ENCODE data around the gene RNASEH1. TPM values are rescaled to one million over a fixed set of nuclear protein-coding genes. Genes with fewer than 3 reads are reported as not detected.

Gene RNASEH1
- total and polyA plus RNA-seq, 2 of the 13 experiments (the other 11 are each of a cell fraction or from before 2014, with no cell fraction given): 14.5 to 57.4 TPM

DNA sequence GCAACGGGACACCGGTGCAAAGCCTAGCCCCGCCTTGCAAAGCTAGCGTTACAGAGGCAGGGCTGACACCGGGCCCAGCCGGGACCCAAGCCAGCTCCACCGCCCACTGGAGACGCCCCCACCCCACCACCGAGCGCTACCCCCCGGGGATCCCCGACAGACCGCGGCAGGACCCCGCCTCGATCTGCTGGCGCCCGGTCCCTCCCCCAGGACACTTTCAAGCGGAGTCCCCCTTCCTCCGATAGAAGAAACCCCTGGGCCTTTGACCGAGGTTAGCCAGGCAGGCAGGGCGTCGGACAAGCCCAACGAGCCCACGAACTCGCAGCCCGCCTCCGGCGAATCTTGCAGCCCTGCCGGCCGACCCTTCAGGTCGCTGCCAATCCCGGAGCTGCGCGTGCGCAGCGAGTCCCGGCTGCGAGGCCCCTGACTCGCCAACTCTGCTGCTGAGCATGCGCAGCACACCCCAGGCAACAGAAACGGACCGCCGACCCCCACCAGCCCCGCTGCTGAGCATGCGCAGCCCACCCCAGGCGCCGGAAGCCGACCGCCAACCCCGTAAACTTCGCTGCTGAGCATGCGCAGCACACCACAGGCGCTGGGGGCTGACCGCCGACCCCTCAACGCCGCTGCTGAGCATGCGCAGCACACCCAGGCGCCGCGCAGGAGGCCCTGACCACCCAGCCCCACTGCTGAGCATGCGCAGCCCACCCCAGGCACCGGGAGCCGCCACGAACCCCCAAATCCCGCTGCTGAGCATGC lies 39.5 kb downstream of the RNASEH1 start (continued):
- TF ChIP-seq, protein P1, sequence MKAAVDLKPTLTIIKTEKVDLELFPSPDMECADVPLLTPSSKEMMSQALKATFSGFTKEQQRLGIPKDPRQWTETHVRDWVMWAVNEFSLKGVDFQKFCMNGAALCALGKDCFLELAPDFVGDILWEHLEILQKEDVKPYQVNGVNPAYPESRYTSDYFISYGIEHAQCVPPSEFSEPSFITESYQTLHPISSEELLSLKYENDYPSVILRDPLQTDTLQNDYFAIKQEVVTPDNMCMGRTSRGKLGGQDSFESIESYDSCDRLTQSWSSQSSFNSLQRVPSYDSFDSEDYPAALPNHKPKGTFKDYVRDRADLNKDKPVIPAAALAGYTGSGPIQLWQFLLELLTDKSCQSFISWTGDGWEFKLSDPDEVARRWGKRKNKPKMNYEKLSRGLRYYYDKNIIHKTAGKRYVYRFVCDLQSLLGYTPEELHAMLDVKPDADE (CRISPR knock-in tag; IDR thresholded peaks at IDR 0.05): peak; percentile 91
- TF ChIP-seq RFXANK (CRISPR knock-in tag; IDR thresholded peaks at IDR 0.05) (no peak), AGO2 (optimal IDR thresholded peaks at IDR 0.05; ENCODE audit: low read depth, low read length) (peak; percentile 82), MAZ (IDR thresholded peaks at IDR 0.05; ENCODE audit: borderline replicate concordance, low read depth, low read length) (peak; percentile 88), MAZ (CRISPR knock-in tag; IDR thresholded peaks at IDR 0.05; ENCODE audit: low read depth) (peak; percentile 26; the same call in 1 of the 2 replicates), PCBP1 (IDR thresholded peaks at IDR 0.05; ENCODE audit: borderline replicate concordance, low read depth, low read length) (no peak), ARNT2 (CRISPR knock-in tag; IDR thresholded peaks at IDR 0.05; ENCODE audit: low read depth) (no peak; the same call in 1 of the 2 replicates), ELF1 (CRISPR knock-in tag; IDR thresholded peaks at IDR 0.05) (peak; percentile 71; the same call in 1 of the 2 replicates), ZNF468 (CRISPR knock-in tag; IDR thresholded peaks at IDR 0.05) (no peak), TBL1XR1 (IDR thresholded peaks at IDR 0.05; ENCODE audit: borderline replicate concordance, low read length, partially characterized antibody) (peak; percentile 32), ZNF317 (CRISPR knock-in tag; IDR thresholded peaks at IDR 0.05) (0 out of 2 replicates have a peak, but pooled peaks have one; percentile 68), CBFB (CRISPR knock-in tag; IDR thresholded peaks at IDR 0.05) (peak; percentile 10; the same call in 1 of the 2 replicates)
- TF ChIP-seq, protein P2, sequence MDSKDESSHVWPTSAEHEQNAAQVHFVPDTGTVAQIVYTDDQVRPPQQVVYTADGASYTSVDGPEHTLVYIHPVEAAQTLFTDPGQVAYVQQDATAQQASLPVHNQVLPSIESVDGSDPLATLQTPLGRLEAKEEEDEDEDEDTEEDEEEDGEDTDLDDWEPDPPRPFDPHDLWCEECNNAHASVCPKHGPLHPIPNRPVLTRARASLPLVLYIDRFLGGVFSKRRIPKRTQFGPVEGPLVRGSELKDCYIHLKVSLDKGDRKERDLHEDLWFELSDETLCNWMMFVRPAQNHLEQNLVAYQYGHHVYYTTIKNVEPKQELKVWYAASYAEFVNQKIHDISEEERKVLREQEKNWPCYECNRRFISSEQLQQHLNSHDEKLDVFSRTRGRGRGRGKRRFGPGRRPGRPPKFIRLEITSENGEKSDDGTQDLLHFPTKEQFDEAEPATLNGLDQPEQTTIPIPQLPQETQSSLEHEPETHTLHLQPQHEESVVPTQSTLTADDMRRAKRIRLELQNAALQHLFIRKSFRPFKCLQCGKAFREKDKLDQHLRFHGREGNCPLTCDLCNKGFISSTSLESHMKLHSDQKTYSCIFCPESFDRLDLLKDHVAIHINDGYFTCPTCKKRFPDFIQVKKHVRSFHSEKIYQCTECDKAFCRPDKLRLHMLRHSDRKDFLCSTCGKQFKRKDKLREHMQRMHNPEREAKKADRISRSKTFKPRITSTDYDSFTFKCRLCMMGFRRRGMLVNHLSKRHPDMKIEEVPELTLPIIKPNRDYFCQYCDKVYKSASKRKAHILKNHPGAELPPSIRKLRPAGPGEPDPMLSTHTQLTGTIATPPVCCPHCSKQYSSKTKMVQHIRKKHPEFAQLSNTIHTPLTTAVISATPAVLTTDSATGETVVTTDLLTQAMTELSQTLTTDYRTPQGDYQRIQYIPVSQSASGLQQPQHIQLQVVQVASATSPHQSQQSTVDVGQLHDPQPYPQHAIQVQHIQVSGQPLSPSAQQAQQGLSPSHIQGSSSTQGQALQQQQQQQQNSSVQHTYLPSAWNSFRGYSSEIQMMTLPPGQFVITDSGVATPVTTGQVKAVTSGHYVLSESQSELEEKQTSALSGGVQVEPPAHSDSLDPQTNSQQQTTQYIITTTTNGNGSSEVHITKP (CRISPR knock-in tag; IDR thresholded peaks at IDR 0.05; ENCODE audit: low read depth): no peak; the same call in 1 of the 2 replicates
- TF ChIP-seq, protein P3, sequence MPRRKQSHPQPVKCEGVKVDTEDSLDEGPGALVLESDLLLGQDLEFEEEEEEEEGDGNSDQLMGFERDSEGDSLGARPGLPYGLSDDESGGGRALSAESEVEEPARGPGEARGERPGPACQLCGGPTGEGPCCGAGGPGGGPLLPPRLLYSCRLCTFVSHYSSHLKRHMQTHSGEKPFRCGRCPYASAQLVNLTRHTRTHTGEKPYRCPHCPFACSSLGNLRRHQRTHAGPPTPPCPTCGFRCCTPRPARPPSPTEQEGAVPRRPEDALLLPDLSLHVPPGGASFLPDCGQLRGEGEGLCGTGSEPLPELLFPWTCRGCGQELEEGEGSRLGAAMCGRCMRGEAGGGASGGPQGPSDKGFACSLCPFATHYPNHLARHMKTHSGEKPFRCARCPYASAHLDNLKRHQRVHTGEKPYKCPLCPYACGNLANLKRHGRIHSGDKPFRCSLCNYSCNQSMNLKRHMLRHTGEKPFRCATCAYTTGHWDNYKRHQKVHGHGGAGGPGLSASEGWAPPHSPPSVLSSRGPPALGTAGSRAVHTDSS (CRISPR knock-in tag; conservative IDR thresholded peaks at IDR 0.05): 0 out of 2 replicates have a peak, but pooled peaks have one; percentile 76
- TF ChIP-seq, protein P4, sequence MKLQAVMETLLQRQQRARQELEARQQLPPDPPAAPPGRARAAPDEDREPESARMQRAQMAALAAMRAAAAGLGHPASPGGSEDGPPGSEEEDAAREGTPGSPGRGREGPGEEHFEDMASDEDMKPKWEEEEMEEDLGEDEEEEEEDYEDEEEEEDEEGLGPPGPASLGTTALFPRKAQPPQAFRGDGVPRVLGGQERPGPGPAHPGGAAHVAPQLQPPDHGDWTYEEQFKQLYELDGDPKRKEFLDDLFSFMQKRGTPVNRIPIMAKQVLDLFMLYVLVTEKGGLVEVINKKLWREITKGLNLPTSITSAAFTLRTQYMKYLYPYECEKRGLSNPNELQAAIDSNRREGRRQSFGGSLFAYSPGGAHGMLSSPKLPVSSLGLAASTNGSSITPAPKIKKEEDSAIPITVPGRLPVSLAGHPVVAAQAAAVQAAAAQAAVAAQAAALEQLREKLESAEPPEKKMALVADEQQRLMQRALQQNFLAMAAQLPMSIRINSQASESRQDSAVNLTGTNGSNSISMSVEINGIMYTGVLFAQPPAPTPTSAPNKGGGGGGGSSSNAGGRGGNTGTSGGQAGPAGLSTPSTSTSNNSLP (IDR thresholded peaks at IDR 0.05; ENCODE audit: low read depth, low read length): no peak; the same call in 1 of the 2 replicates
- TF ChIP-seq, protein P5, sequence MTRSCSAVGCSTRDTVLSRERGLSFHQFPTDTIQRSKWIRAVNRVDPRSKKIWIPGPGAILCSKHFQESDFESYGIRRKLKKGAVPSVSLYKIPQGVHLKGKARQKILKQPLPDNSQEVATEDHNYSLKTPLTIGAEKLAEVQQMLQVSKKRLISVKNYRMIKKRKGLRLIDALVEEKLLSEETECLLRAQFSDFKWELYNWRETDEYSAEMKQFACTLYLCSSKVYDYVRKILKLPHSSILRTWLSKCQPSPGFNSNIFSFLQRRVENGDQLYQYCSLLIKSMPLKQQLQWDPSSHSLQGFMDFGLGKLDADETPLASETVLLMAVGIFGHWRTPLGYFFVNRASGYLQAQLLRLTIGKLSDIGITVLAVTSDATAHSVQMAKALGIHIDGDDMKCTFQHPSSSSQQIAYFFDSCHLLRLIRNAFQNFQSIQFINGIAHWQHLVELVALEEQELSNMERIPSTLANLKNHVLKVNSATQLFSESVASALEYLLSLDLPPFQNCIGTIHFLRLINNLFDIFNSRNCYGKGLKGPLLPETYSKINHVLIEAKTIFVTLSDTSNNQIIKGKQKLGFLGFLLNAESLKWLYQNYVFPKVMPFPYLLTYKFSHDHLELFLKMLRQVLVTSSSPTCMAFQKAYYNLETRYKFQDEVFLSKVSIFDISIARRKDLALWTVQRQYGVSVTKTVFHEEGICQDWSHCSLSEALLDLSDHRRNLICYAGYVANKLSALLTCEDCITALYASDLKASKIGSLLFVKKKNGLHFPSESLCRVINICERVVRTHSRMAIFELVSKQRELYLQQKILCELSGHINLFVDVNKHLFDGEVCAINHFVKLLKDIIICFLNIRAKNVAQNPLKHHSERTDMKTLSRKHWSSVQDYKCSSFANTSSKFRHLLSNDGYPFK (CRISPR knock-in tag; IDR thresholded peaks at IDR 0.05; ENCODE audit: borderline replicate concordance): peak; percentile 68; the same call in 1 of the 2 replicates

Measured in HepG2 (cell line).